C4-2B (cell line): ENCODE measurements around the gene ICAM2.

Source experiments
- CTCF ChIP-seq: fragments of 450-650 bp; conservative IDR thresholded peaks from 2 replicates; pipeline ENCODE4 v1.5.1; 2017; ENCODE audit warnings: mild to moderate bottlenecking
- ZFX ChIP-seq: fragments of 450-650 bp; IDR thresholded peaks from 2 replicates; pipeline ENCODE4 v1.6.1; 2017

GRCh38 chr17:63975541-63976092 lies 44.8 kb downstream of the ICAM2 start:
- TF ChIP-seq CTCF (no peak), ZFX (no peak)
